Measurements from ENCODE around the gene CHRND.

Gene CHRND

GRCh38 chr2:232492963-232493700, 32.8 kb upstream of the CHRND start:
- DNase-seq (no peak), ATAC-seq (replicated peaks) (no peak)
- Mint-ChIP-seq H3K27ac (no peak overlapping the region), H3K4me3 (no peak overlapping the region), H3K9me3 (no peaks in the 10 kb centered on the region), H3K27me3 (peaks cover 34 to 52% of the 10 kb centered on the region in 2 donors), H3K4me1 (peaks cover 3% of the 10 kb centered on the region in 2 donors), H3K36me3 (no peaks in the 10 kb centered on the region)

- H3K4me1 Mint-ChIP-seq: peaks cover 0 to under 1% of the 10 kb centered on the region in 2 donors
These were observed 32.1 kb upstream of the CHRND start for GRCh38 chr2:232493701-232494474.

GRCh38 chr2:232494542-232494941, 31.4 kb upstream of the CHRND start:
- H3K27me3 Mint-ChIP-seq: peaks cover 34 to 50% of the 10 kb centered on the region in 2 donors
- H3K9me3 Mint-ChIP-seq: no peaks in the 10 kb centered on the region
- no peak for DNase-seq
- H3K4me3 Mint-ChIP-seq: no peak overlapping the region
- H3K27ac Mint-ChIP-seq: no peak overlapping the region
- no peaks in the 10 kb centered on the region for H3K36me3 Mint-ChIP-seq
- no peak for ATAC-seq (replicated peaks)
- H3K4me1 Mint-ChIP-seq: no peaks in the 10 kb centered on the region

More at GRCh38 chr2:232493701-232494474, 32.1 kb upstream of the CHRND start:
- ATAC-seq (replicated peaks) (no peak), DNase-seq (no peak)
- Mint-ChIP-seq H3K4me3 (no peak overlapping the region), H3K27me3 (peaks cover 35 to 51% of the 10 kb centered on the region in 2 donors), H3K27ac (no peak overlapping the region), H3K36me3 (no peaks in the 10 kb centered on the region), H3K9me3 (no peaks in the 10 kb centered on the region)

GRCh38 chr2:232495292-232495691, 30.7 kb upstream of the CHRND start:
- Mint-ChIP-seq H3K36me3 (no peaks in the 10 kb centered on the region), H3K27ac (no peak overlapping the region), H3K4me1 (no peaks in the 10 kb centered on the region), H3K9me3 (no peaks in the 10 kb centered on the region), H3K4me3 (no peak overlapping the region), H3K27me3 (peaks cover 35 to 47% of the 10 kb centered on the region in 2 donors)
- DNase-seq (no peak), ATAC-seq (replicated peaks) (no peak)

- DNase-seq (no peak), ATAC-seq (replicated peaks) (no peak)
- Mint-ChIP-seq H3K4me1 (no peaks in the 10 kb centered on the region), H3K27ac (no peak overlapping the region), H3K36me3 (no peaks in the 10 kb centered on the region), H3K9me3 (no peaks in the 10 kb centered on the region), H3K27me3 (peaks cover 31 to 42% of the 10 kb centered on the region in 2 donors), H3K4me3 (no peak overlapping the region)
These were observed 29.3 kb upstream of the CHRND start for GRCh38 chr2:232496501-232497270.

- H3K9me3 Mint-ChIP-seq: no peaks in the 10 kb centered on the region
- H3K4me1 Mint-ChIP-seq: peaks cover under 1 to 2% of the 10 kb centered on the region in 2 donors
- no peaks in the 10 kb centered on the region for H3K36me3 Mint-ChIP-seq
- DNase-seq (no peak), ATAC-seq (replicated peaks) (no peak)
- peaks cover 33 to 43% of the 10 kb centered on the region in 2 donors for H3K27me3 Mint-ChIP-seq
- H3K4me3 Mint-ChIP-seq: no peak overlapping the region
- no peak overlapping the region for H3K27ac Mint-ChIP-seq
These were observed 28.6 kb upstream of the CHRND start for GRCh38 chr2:232497348-232497747.

- no peak for DNase-seq
- H3K36me3 Mint-ChIP-seq: no peaks in the 10 kb centered on the region
- H3K9me3 Mint-ChIP-seq: no peaks in the 10 kb centered on the region
- ATAC-seq (replicated peaks): no peak
- H3K4me3 Mint-ChIP-seq: no peak overlapping the region
- H3K27ac Mint-ChIP-seq: no peak overlapping the region
- peaks cover 4 to 13% of the 10 kb centered on the region in 2 donors for H3K4me1 Mint-ChIP-seq
- H3K27me3 Mint-ChIP-seq: peaks cover 33 to 43% of the 10 kb centered on the region in 2 donors
These were observed 27.5 kb upstream of the CHRND start for GRCh38 chr2:232498452-232498851.

- DNase-seq (no peak), ATAC-seq (replicated peaks) (no peak)
- Mint-ChIP-seq H3K27ac (no peak overlapping the region), H3K4me1 (peaks cover 12 to 22% of the 10 kb centered on the region in 2 donors), H3K36me3 (no peaks in the 10 kb centered on the region), H3K27me3 (peaks cover 56 to 71% of the 10 kb centered on the region in 2 donors), H3K9me3 (no peaks in the 10 kb centered on the region), H3K4me3 (no peak overlapping the region)
These were observed 24.6 kb upstream of the CHRND start for GRCh38 chr2:232501331-232501771.

- no peaks in the 10 kb centered on the region for H3K9me3 Mint-ChIP-seq
- no peaks in the 10 kb centered on the region for H3K36me3 Mint-ChIP-seq
- DNase-seq (no peak), ATAC-seq (replicated peaks) (no peak)
- peaks cover 59 to 75% of the 10 kb centered on the region in 2 donors for H3K27me3 Mint-ChIP-seq
- H3K4me1 Mint-ChIP-seq: peaks cover 12 to 22% of the 10 kb centered on the region in 2 donors
- H3K4me3 Mint-ChIP-seq: no peak overlapping the region
- H3K27ac Mint-ChIP-seq: no peak overlapping the region
These were observed 24.1 kb upstream of the CHRND start for GRCh38 chr2:232501794-232502390.

GRCh38 chr2:232502511-232502910, 23.4 kb upstream of the CHRND start:
- H3K9me3 Mint-ChIP-seq: no peaks in the 10 kb centered on the region
- no peaks in the 10 kb centered on the region for H3K36me3 Mint-ChIP-seq
- H3K27me3 Mint-ChIP-seq: peaks cover 64 to 76% of the 10 kb centered on the region in 2 donors
- DNase-seq (no peak), ATAC-seq (replicated peaks) (peak; percentile 62 to 72)
- H3K27ac Mint-ChIP-seq: peak overlapping the region; percentile 94
- H3K4me3 Mint-ChIP-seq: peak overlapping the region; percentile 75 to 88
- peaks cover 12 to 22% of the 10 kb centered on the region in 2 donors for H3K4me1 Mint-ChIP-seq

- peak overlapping the region; percentile 74 for H3K27ac Mint-ChIP-seq
- H3K27me3 Mint-ChIP-seq: peaks cover 68 to 75% of the 10 kb centered on the region in 2 donors
- no peaks in the 10 kb centered on the region for H3K36me3 Mint-ChIP-seq
- DNase-seq: peak; percentile 41
- H3K4me3 Mint-ChIP-seq: peak overlapping the region; percentile 67 to 76
- peak; percentile 60 to 62 for ATAC-seq (replicated peaks)
- peaks cover 12 to 22% of the 10 kb centered on the region in 2 donors for H3K4me1 Mint-ChIP-seq
- H3K9me3 Mint-ChIP-seq: no peaks in the 10 kb centered on the region
These were observed 22.8 kb upstream of the CHRND start for GRCh38 chr2:232502911-232503808.

- no peaks in the 10 kb centered on the region for H3K9me3 Mint-ChIP-seq
- H3K4me3 Mint-ChIP-seq: peak overlapping the region; percentile 67 to 76
- peak overlapping the region; percentile 44 for H3K27ac Mint-ChIP-seq
- no peak for ATAC-seq (replicated peaks)
- H3K27me3 Mint-ChIP-seq: peaks cover 63 to 72% of the 10 kb centered on the region in 2 donors
- H3K4me1 Mint-ChIP-seq: peaks cover 12 to 22% of the 10 kb centered on the region in 2 donors
- H3K36me3 Mint-ChIP-seq: no peaks in the 10 kb centered on the region
- DNase-seq: no peak
These were observed 22.1 kb upstream of the CHRND start for GRCh38 chr2:232503809-232504323.

GRCh38 chr2:232504438-232504837, 21.5 kb upstream of the CHRND start:
- no peak for ATAC-seq (replicated peaks)
- H3K27me3 Mint-ChIP-seq: peaks cover 59 to 70% of the 10 kb centered on the region in 2 donors

More at GRCh38 chr2:232504438-232504837, 21.5 kb upstream of the CHRND start:
- Mint-ChIP-seq H3K36me3 (no peaks in the 10 kb centered on the region), H3K4me1 (peaks cover 12 to 22% of the 10 kb centered on the region in 2 donors), H3K9me3 (no peaks in the 10 kb centered on the region), H3K4me3 (no peak overlapping the region), H3K27ac (no peak overlapping the region)
- no peak for DNase-seq

All from stimulated activated naive B cell treated with anti-CD40 and anti-IgM and Interleukin-4, amounts not matched to agents 10 μg/mL and 1 μg/mL and 100 μg/mL, for 72 hours (primary cell).